Measurements from ENCODE around the gene PBX1. TPM values are rescaled to one million over a fixed set of nuclear protein-coding genes. Genes with fewer than 3 reads are reported as not detected.

Gene PBX1
- total RNA-seq, 3 donors from 2014 or later (not counting 1 experiment from before 2014, with no cell fraction given), result 0.54 to 3.5 (median 1.4) TPM

DNA sequence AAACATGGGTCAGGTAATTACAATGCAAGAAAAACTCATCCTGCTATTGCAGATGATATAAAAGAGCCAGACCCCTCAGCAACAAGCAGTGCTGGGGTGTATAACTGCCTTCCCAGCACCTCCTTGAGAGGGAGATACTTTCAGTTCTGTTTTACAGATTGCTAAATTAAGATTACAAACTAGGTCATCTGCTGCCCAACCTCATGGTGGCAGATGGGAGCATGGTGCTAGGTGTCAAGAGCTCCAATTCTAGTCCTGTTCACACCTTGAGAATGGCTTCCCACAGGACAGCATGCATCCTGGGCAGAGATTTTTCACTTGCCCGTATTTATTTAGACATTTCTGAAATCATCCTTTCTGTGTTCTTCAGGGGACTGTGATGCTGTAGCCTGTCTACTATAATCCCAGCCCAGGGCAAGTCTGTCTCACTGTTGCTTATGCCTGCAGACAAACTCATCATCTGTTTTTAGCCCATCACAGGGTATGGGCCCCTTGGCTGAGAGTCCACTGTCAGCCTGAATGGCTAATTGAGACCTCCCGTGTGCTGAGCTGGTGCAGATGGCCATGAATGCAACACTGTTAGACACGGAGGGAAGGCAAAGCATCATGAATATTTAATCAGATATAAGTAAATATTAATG lies 40.2 kb upstream of the PBX1 start:
- TF ChIP-seq, protein P1, sequence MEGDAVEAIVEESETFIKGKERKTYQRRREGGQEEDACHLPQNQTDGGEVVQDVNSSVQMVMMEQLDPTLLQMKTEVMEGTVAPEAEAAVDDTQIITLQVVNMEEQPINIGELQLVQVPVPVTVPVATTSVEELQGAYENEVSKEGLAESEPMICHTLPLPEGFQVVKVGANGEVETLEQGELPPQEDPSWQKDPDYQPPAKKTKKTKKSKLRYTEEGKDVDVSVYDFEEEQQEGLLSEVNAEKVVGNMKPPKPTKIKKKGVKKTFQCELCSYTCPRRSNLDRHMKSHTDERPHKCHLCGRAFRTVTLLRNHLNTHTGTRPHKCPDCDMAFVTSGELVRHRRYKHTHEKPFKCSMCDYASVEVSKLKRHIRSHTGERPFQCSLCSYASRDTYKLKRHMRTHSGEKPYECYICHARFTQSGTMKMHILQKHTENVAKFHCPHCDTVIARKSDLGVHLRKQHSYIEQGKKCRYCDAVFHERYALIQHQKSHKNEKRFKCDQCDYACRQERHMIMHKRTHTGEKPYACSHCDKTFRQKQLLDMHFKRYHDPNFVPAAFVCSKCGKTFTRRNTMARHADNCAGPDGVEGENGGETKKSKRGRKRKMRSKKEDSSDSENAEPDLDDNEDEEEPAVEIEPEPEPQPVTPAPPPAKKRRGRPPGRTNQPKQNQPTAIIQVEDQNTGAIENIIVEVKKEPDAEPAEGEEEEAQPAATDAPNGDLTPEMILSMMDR (IDR thresholded peaks at IDR 0.05), result no peak
- H3K27ac Mint-ChIP-seq, result no peak overlapping the region
- H3K4me1 Mint-ChIP-seq, result peaks cover 0 to 5% of the 10 kb centered on the region in 2 donors
- H3K4me1 ChIP-seq (ENCODE audit: control insufficient read depth, insufficient read depth, low read length), result no peaks in the 10 kb centered on the region
- DNase-seq, result no peak
- H3K27ac ChIP-seq (ENCODE audit: low read length), result no peak overlapping the region
- no peak overlapping the region for H3K4me3 Mint-ChIP-seq
- no peaks in the 10 kb centered on the region for H3K9me3 ChIP-seq (ENCODE audit: control insufficient read depth, insufficient read depth, low read length)
- H3K36me3 Mint-ChIP-seq, result no peaks in the 10 kb centered on the region
- peaks cover 10 to 26% of the 10 kb centered on the region in 2 donors for H3K27me3 Mint-ChIP-seq (ENCODE audit: low read depth in 2 of 2)
- H3K9me3 Mint-ChIP-seq, result no peaks in the 10 kb centered on the region
- H3K36me3 ChIP-seq (ENCODE audit: control insufficient read depth, insufficient read depth, low read length), result no peaks in the 10 kb centered on the region
- WGBS (ENCODE audit: insufficient coverage), result 78% methylated on average over 2 of the region's 3 CpGs
- intact Hi-C loops (cut with micrococcal nuclease), result no loop called here
- no peaks in the 10 kb centered on the region for H3K27me3 ChIP-seq (ENCODE audit: control insufficient read depth, insufficient read depth, low read length)
- ATAC-seq, result peak in 1 of 3 donors; percentile 34
- H3K4me3 ChIP-seq (ENCODE audit: low read length), result no peak overlapping the region

DNA sequence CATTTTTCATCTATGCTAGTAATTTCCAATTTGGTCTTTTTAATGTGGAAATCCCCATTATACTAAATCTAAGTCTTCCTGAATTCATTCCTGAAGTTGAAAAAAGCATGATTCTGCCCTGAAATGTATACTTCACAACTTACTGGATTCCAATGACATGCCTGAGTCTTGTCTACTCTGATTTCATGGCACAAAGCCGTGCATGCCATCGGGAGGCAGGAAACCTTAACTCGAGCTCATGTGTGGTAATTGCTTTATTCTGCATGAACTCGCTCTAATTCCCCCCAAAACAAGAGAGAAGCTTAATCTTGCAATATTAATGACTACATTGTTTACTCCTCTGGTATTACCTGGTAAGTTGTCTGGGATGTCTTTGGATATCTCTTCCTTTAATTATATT lies 39.6 kb upstream of the PBX1 start:
- no peak for ATAC-seq
- H3K27me3 Mint-ChIP-seq (ENCODE audit: low read depth in 2 of 2), result peaks cover 10 to 25% of the 10 kb centered on the region in 2 donors
- 100% methylated on average over 1 of the region's 4 CpGs for WGBS (ENCODE audit: insufficient coverage)
- intact Hi-C loops (cut with micrococcal nuclease), result no loop called here
- no peaks in the 10 kb centered on the region for H3K36me3 ChIP-seq (ENCODE audit: control insufficient read depth, insufficient read depth, low read length)
- H3K27ac Mint-ChIP-seq, result no peak overlapping the region
- H3K4me1 Mint-ChIP-seq, result peaks cover 0 to 5% of the 10 kb centered on the region in 2 donors
- DNase-seq, result no peak
- no peak overlapping the region for H3K4me3 ChIP-seq (ENCODE audit: low read length)
- H3K27me3 ChIP-seq (ENCODE audit: control insufficient read depth, insufficient read depth, low read length), result no peaks in the 10 kb centered on the region
- TF ChIP-seq, protein P1 (IDR thresholded peaks at IDR 0.05), result no peak
- no peaks in the 10 kb centered on the region for H3K9me3 ChIP-seq (ENCODE audit: control insufficient read depth, insufficient read depth, low read length)
- no peak overlapping the region for H3K27ac ChIP-seq (ENCODE audit: low read length)
- H3K4me1 ChIP-seq (ENCODE audit: control insufficient read depth, insufficient read depth, low read length), result no peaks in the 10 kb centered on the region
- H3K36me3 Mint-ChIP-seq, result no peaks in the 10 kb centered on the region
- no peaks in the 10 kb centered on the region for H3K9me3 Mint-ChIP-seq
- no peak overlapping the region for H3K4me3 Mint-ChIP-seq

DNA sequence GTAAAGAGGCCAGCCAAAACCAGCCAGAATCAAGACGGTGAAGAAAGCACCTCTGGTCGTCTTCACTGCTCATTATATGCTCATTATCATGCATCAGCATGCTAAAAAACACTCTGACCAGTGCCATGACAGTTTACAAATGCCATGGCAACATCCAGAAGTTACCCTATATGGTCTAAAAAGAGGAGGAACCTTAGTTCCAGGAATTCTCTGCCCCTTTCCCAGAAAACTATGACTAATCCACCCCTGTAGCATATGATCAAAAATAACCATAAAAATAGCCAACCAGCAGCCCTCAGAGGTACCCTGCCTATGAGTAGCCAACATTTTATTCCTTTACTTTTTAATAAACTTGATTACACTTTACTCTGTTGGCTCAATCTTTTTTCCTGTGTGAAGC lies 34.2 kb upstream of the PBX1 start:
- intact Hi-C loops (cut with micrococcal nuclease), result no loop called here
- DNase-seq (no peak), ATAC-seq (no peak)
- Histone ChIP-seq H3K4me3 (ENCODE audit: low read length) (no peak overlapping the region), H3K9me3 (ENCODE audit: control insufficient read depth, insufficient read depth, low read length) (peaks cover 3% of the 10 kb centered on the region), H3K27me3 (ENCODE audit: control insufficient read depth, insufficient read depth, low read length) (no peaks in the 10 kb centered on the region), H3K27ac (ENCODE audit: low read length) (no peak overlapping the region), H3K4me1 (ENCODE audit: control insufficient read depth, insufficient read depth, low read length) (no peaks in the 10 kb centered on the region), H3K36me3 (ENCODE audit: control insufficient read depth, insufficient read depth, low read length) (no peaks in the 10 kb centered on the region)
- TF ChIP-seq, protein P1 (IDR thresholded peaks at IDR 0.05), result no peak
- Mint-ChIP-seq H3K36me3 (peaks cover 7% of the 10 kb centered on the region), H3K27me3 (ENCODE audit: low read depth in 2 of 2) (peaks cover 0 to 5% of the 10 kb centered on the region in 2 donors), H3K27ac (no peak overlapping the region), H3K4me3 (no peak overlapping the region), H3K9me3 (peaks cover 3 to 6% of the 10 kb centered on the region in 2 donors), H3K4me1 (no peaks in the 10 kb centered on the region)
- WGBS (ENCODE audit: insufficient coverage), result 69% methylated on average over 2 of the region's 2 CpGs
